Fibroblast of skin of left quadriceps (primary cell): Measurements from ENCODE around the gene SIRT7.

ENCODE experiments used
- DNase-seq, 2 experiments: peaks; one replicate each; pipeline ENCODE4 v3.0.0-alpha.2; 2013; ENCODE audit warnings: low read depth in 2 of 2

Gene SIRT7

GRCh38 chr17:81905993-81906392 is 12.0 kb downstream of the SIRT7 start:
- no peak for DNase-seq

GRCh38 chr17:81905424-81905875 is 12.5 kb downstream of the SIRT7 start:
- DNase-seq, result no peak

- DNase-seq, result no peak
These were observed 13.2 kb downstream of the SIRT7 start for GRCh38 chr17:81904600-81905423.

- no peak for DNase-seq
These were observed 13.9 kb downstream of the SIRT7 start for GRCh38 chr17:81903896-81904599.

GRCh38 chr17:81903415-81903831 is 14.6 kb downstream of the SIRT7 start:
- no peak for DNase-seq

GRCh38 chr17:81902653-81903414 is 15.1 kb downstream of the SIRT7 start:
- no peak for DNase-seq

GRCh38 chr17:81902023-81902652 is 15.8 kb downstream of the SIRT7 start, which contains the start of gene NPB:
Gene NPB (plus strand): TSS chr17:81902238. CDS start chr17:81902278, 40 bp downstream.
- no peak for DNase-seq

- DNase-seq, result no peak
These were observed 16.6 kb downstream of the SIRT7 start for GRCh38 chr17:81901167-81902022.

GRCh38 chr17:81900181-81900820 is 17.7 kb downstream of the SIRT7 start:
- no peak for DNase-seq

- no peak for DNase-seq
These were observed 18.3 kb downstream of the SIRT7 start for GRCh38 chr17:81899514-81900166.

GRCh38 chr17:81898885-81899284 is 19.1 kb downstream of the SIRT7 start:
- no peak for DNase-seq

GRCh38 chr17:81898029-81898866 is 19.7 kb downstream of the SIRT7 start:
- peak; percentile 66 for DNase-seq

- DNase-seq, result no peak
These were observed 22.6 kb downstream of the SIRT7 start for GRCh38 chr17:81895400-81895799.

GRCh38 chr17:81891303-81891552 is 26.7 kb downstream of the SIRT7 start:
- DNase-seq, result no peak

- no peak for DNase-seq
These were observed 27.3 kb downstream of the SIRT7 start for GRCh38 chr17:81890447-81891302.

- DNase-seq, result no peak
These were observed 28.4 kb downstream of the SIRT7 start for GRCh38 chr17:81889602-81890001.

GRCh38 chr17:81888988-81889595 is 28.9 kb downstream of the SIRT7 start:
- DNase-seq, result no peak
